HG02840 (cell line): ENCODE results near the gene LUC7L2.
"Not testable (repeated sequence)": the region's sequence is repeated elsewhere in the genome, so short reads cannot be mapped to it uniquely, and the experiment has no call there.

Experiments
- ATAC-seq: cut with Tn5 transposase; IDR thresholded peaks from one replicate; pipeline ENCODE4 v1.9.1; 2021; ENCODE audit warnings: mild to moderate bottlenecking, moderate library complexity, moderate number of reproducible peaks; ENCODE audit not compliant: unreplicated experiment, low FRiP score

LUC7L2 gene

GRCh38 chr7:139354729-139355128 lies 5.0 kb upstream of the LUC7L2 start:
- no peak for ATAC-seq

- no peak for ATAC-seq
Measured at GRCh38 chr7:139355320-139355719, 4.4 kb upstream of the LUC7L2 start.

GRCh38 chr7:139357729-139358506 lies 1.8 kb upstream of the LUC7L2 start:
- ATAC-seq, result not testable (repeated sequence)

- peak; percentile 18 for ATAC-seq
Measured at GRCh38 chr7:139358541-139359365, 941 bp upstream of the LUC7L2 start.

GRCh38 chr7:139360210-139360947 lies 685 bp downstream of the LUC7L2 start:
- ATAC-seq, result peak; percentile 62

GRCh38 chr7:139360948-139361307 lies 1.2 kb downstream of the LUC7L2 start:
- ATAC-seq, result no peak

GRCh38 chr7:139361523-139361922 lies 1.8 kb downstream of the LUC7L2 start:
- ATAC-seq, result no peak

- ATAC-seq, result no peak
Measured at GRCh38 chr7:139362302-139362701, 2.6 kb downstream of the LUC7L2 start.

GRCh38 chr7:139362981-139363380 lies 3.3 kb downstream of the LUC7L2 start:
- ATAC-seq, result no peak

- no peak for ATAC-seq
Measured at GRCh38 chr7:139365336-139365735, 5.6 kb downstream of the LUC7L2 start.

GRCh38 chr7:139366400-139366799 lies 6.7 kb downstream of the LUC7L2 start:
- no peak for ATAC-seq

GRCh38 chr7:139367438-139368155 lies 7.9 kb downstream of the LUC7L2 start:
- ATAC-seq, result no peak

GRCh38 chr7:139370301-139370942 lies 10.7 kb downstream of the LUC7L2 start:
- ATAC-seq, result no peak

- ATAC-seq, result no peak
Measured at GRCh38 chr7:139370943-139371313, 11.2 kb downstream of the LUC7L2 start.

GRCh38 chr7:139374246-139374645 lies 14.6 kb downstream of the LUC7L2 start:
- no peak for ATAC-seq

- no peak for ATAC-seq
Measured at GRCh38 chr7:139382439-139382838, 22.7 kb downstream of the LUC7L2 start.

- ATAC-seq, result no peak
Measured at GRCh38 chr7:139384611-139385010, 24.9 kb downstream of the LUC7L2 start.

GRCh38 chr7:139387594-139387993 lies 27.9 kb downstream of the LUC7L2 start:
- no peak for ATAC-seq

GRCh38 chr7:139389091-139389490 lies 29.4 kb downstream of the LUC7L2 start:
- no peak for ATAC-seq

GRCh38 chr7:139389774-139390173 lies 30.1 kb downstream of the LUC7L2 start:
- no peak for ATAC-seq
